Sigmoid colon (tissue), 4 donors: ENCODE results near the gene MOV10.

Experiments used
- CTCF ChIP-seq, 4 experiments: fragments of 450-650 bp in 3 of 4; fragments of 200-600 bp in 1 of 4; IDR thresholded peaks; one replicate each; pipeline ENCODE4 v1.5.1; 2016 to 2019; ENCODE audit warnings: antibody characterized with exemption in 4 of 4, mild to moderate bottlenecking in 3 of 4, moderate library complexity in 2 of 4
- EP300 ChIP-seq, 4 donors: sonication (generic); formaldehyde crosslinking; IDR thresholded peaks; one replicate each; pipeline ENCODE4 v1.6.1; 2017; ENCODE audit warnings: antibody characterized with exemption in 4 of 4
- POLR2A ChIP-seq, 2 donors: fragments of 450-650 bp; IDR thresholded peaks; one replicate each; pipeline ENCODE4 v1.6.1; 2016; ENCODE audit warnings: antibody characterized with exemption in 2 of 2, mild to moderate bottlenecking in 2 of 2, moderate library complexity in 2 of 2
- POLR2AphosphoS5 ChIP-seq, 4 donors: sonication (generic); formaldehyde crosslinking; IDR thresholded peaks; one replicate each; pipeline ENCODE4 v1.6.1; 2017; ENCODE audit warnings: antibody characterized with exemption in 4 of 4

- no peak for TF ChIP-seq CTCF (IDR thresholded peaks at IDR 0.05)
- peak; percentile 83 to 95 (median 94) for TF ChIP-seq POLR2AphosphoS5 (IDR thresholded peaks at IDR 0.05)
- no peak for TF ChIP-seq EP300 (IDR thresholded peaks at IDR 0.05)
- peak; percentile 69 to 70 for TF ChIP-seq POLR2A (IDR thresholded peaks at IDR 0.05)
Observed at GRCh38 chr1:112706505-112707220, 32.2 kb downstream of the MOV10 start, which contains the start of gene RHOC.
